ENCODE measurements around the gene RNF121.

The RNF121 gene

GRCh38 chr11:72001834-72002591, 73.2 kb downstream of the RNF121 start:
- Mint-ChIP-seq H3K4me1 (ENCODE audit: low read depth) (peaks cover 33% of the 10 kb centered on the region), H3K27ac (peak overlapping the region; percentile 77), H3K9me3 (ENCODE audit: low read depth) (no peaks in the 10 kb centered on the region), H3K4me3 (peak overlapping the region; percentile 54), H3K27me3 (no peaks in the 10 kb centered on the region), H3K36me3 (peaks cover 2% of the 10 kb centered on the region)

- H3K9me3 Mint-ChIP-seq (ENCODE audit: low read depth) = no peaks in the 10 kb centered on the region
- peaks cover 31% of the 10 kb centered on the region for H3K4me1 Mint-ChIP-seq (ENCODE audit: low read depth)
- peaks cover 2% of the 10 kb centered on the region for H3K36me3 Mint-ChIP-seq
- H3K4me3 Mint-ChIP-seq = no peak overlapping the region
- peak overlapping the region; percentile 77 for H3K27ac Mint-ChIP-seq
- H3K27me3 Mint-ChIP-seq = no peaks in the 10 kb centered on the region
Observed at GRCh38 chr11:72002841-72003775, 74.3 kb downstream of the RNF121 start.

GRCh38 chr11:72003776-72004171, 74.9 kb downstream of the RNF121 start:
- Mint-ChIP-seq H3K36me3 (peaks cover 5% of the 10 kb centered on the region), H3K4me3 (no peak overlapping the region), H3K27ac (peak overlapping the region; percentile 22), H3K4me1 (ENCODE audit: low read depth) (peaks cover 25% of the 10 kb centered on the region), H3K9me3 (ENCODE audit: low read depth) (no peaks in the 10 kb centered on the region), H3K27me3 (no peaks in the 10 kb centered on the region)

GRCh38 chr11:72004515-72005346, 75.9 kb downstream of the RNF121 start:
- Mint-ChIP-seq H3K36me3 (peaks cover 2% of the 10 kb centered on the region), H3K27ac (peak overlapping the region; percentile 28), H3K4me3 (no peak overlapping the region), H3K9me3 (ENCODE audit: low read depth) (no peaks in the 10 kb centered on the region), H3K4me1 (ENCODE audit: low read depth) (peaks cover 15% of the 10 kb centered on the region), H3K27me3 (no peaks in the 10 kb centered on the region)

GRCh38 chr11:72005347-72006260, 76.8 kb downstream of the RNF121 start:
- Mint-ChIP-seq H3K36me3 (peaks cover 2% of the 10 kb centered on the region), H3K27me3 (no peaks in the 10 kb centered on the region), H3K4me1 (ENCODE audit: low read depth) (peaks cover 7% of the 10 kb centered on the region), H3K27ac (peak overlapping the region; percentile 46), H3K9me3 (ENCODE audit: low read depth) (no peaks in the 10 kb centered on the region), H3K4me3 (no peak overlapping the region)

GRCh38 chr11:72006309-72007088, 77.7 kb downstream of the RNF121 start:
- H3K27ac Mint-ChIP-seq = peak overlapping the region; percentile 58
- H3K4me3 Mint-ChIP-seq = no peak overlapping the region

GRCh38 chr11:72007089-72007476, 78.2 kb downstream of the RNF121 start:
- Mint-ChIP-seq H3K4me1 (ENCODE audit: low read depth) (peaks cover 2% of the 10 kb centered on the region), H3K36me3 (peaks cover 2% of the 10 kb centered on the region), H3K27ac (peak overlapping the region; percentile 58), H3K27me3 (no peaks in the 10 kb centered on the region), H3K9me3 (ENCODE audit: low read depth) (no peaks in the 10 kb centered on the region), H3K4me3 (no peak overlapping the region)

More at GRCh38 chr11:72006309-72007088, 77.7 kb downstream of the RNF121 start:
- Mint-ChIP-seq H3K4me1 (ENCODE audit: low read depth) (peaks cover 5% of the 10 kb centered on the region), H3K27me3 (no peaks in the 10 kb centered on the region), H3K36me3 (peaks cover 2% of the 10 kb centered on the region), H3K9me3 (ENCODE audit: low read depth) (no peaks in the 10 kb centered on the region)

- Mint-ChIP-seq H3K36me3 (peaks cover 2% of the 10 kb centered on the region), H3K27me3 (no peaks in the 10 kb centered on the region), H3K27ac (peak overlapping the region; percentile 28), H3K4me1 (ENCODE audit: low read depth) (no peaks in the 10 kb centered on the region), H3K4me3 (no peak overlapping the region), H3K9me3 (ENCODE audit: low read depth) (no peaks in the 10 kb centered on the region)
Observed at GRCh38 chr11:72007587-72007986, 78.7 kb downstream of the RNF121 start.

- H3K36me3 Mint-ChIP-seq = peaks cover 2% of the 10 kb centered on the region
- H3K4me3 Mint-ChIP-seq = no peak overlapping the region
- no peaks in the 10 kb centered on the region for H3K4me1 Mint-ChIP-seq (ENCODE audit: low read depth)
- no peaks in the 10 kb centered on the region for H3K9me3 Mint-ChIP-seq (ENCODE audit: low read depth)
- no peak overlapping the region for H3K27ac Mint-ChIP-seq
- H3K27me3 Mint-ChIP-seq = no peaks in the 10 kb centered on the region
Observed at GRCh38 chr11:72008728-72009127, 79.9 kb downstream of the RNF121 start.

GRCh38 chr11:72009156-72009555, 80.3 kb downstream of the RNF121 start:
- Mint-ChIP-seq H3K27ac (peak overlapping the region; percentile 77), H3K4me1 (ENCODE audit: low read depth) (no peaks in the 10 kb centered on the region), H3K27me3 (no peaks in the 10 kb centered on the region), H3K4me3 (no peak overlapping the region), H3K9me3 (ENCODE audit: low read depth) (no peaks in the 10 kb centered on the region), H3K36me3 (peaks cover 2% of the 10 kb centered on the region)

- Mint-ChIP-seq H3K27me3 (no peaks in the 10 kb centered on the region), H3K27ac (peak overlapping the region; percentile 22), H3K4me1 (ENCODE audit: low read depth) (no peaks in the 10 kb centered on the region), H3K36me3 (peaks cover 2% of the 10 kb centered on the region), H3K9me3 (ENCODE audit: low read depth) (no peaks in the 10 kb centered on the region), H3K4me3 (no peak overlapping the region)
Observed at GRCh38 chr11:72010529-72011233, 81.8 kb downstream of the RNF121 start.

GRCh38 chr11:72012091-72012630, 83.3 kb downstream of the RNF121 start:
- H3K36me3 Mint-ChIP-seq = peaks cover 2% of the 10 kb centered on the region
- H3K9me3 Mint-ChIP-seq (ENCODE audit: low read depth) = no peaks in the 10 kb centered on the region
- H3K4me3 Mint-ChIP-seq = no peak overlapping the region
- H3K27me3 Mint-ChIP-seq = no peaks in the 10 kb centered on the region
- no peaks in the 10 kb centered on the region for H3K4me1 Mint-ChIP-seq (ENCODE audit: low read depth)
- H3K27ac Mint-ChIP-seq = peak overlapping the region; percentile 13
